ENCODE data around the gene DDX41.

- TF ChIP-seq CTCF (IDR thresholded peaks at IDR 0.05) (peak; percentile 15), EZH2 (IDR thresholded peaks at IDR 0.05; ENCODE audit: borderline replicate concordance, insufficient read depth, low read depth, low read length, poor library complexity, severe bottlenecking) (no peak)
Measured at GRCh38 chr5:177510567-177511053, 6.2 kb downstream of the DDX41 start.

All from B cell (primary cell).